ENCODE results near the gene PLXNA4.

PLXNA4 gene

DNA sequence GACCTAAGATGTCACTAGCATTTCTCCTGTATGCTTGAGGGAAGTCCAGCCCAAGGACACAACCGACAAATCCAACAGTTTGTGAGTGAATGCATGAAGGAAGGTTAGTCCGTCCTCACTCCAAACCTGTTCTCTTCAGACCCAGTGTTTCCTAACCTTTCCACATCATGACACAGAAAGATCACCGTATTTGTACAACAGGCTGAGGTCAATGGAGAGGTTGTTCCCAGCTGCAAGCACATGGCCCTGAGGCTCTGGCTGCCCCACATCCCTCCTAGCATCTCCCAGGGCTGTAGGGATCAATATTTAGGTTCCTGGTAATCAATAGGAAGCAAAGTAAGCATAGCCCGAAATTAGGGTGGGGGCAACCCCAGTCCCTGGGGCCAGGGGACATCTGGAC lies 227.9 kb downstream of the PLXNA4 start:
- DNase-seq: no peak

DNA sequence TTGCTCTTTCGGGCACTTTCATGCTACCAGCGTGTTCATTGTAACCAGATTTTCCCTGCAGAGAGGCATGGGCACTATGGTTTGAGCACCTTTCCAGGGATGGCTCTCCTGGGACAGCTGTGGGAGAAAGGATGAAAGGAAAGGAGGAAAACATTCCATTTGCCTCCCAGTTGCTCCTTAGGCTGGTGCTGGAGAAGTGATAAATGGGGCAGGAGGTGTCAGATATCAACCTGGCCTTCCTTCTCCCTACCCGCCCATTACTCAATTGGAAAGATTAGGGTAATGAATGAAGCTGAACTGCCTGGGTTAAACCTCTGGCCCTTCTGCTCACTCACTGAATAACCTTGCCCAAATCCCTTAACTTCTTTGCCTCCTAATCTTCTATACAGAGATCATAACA lies 228.4 kb downstream of the PLXNA4 start:
- no peak for DNase-seq

DNA sequence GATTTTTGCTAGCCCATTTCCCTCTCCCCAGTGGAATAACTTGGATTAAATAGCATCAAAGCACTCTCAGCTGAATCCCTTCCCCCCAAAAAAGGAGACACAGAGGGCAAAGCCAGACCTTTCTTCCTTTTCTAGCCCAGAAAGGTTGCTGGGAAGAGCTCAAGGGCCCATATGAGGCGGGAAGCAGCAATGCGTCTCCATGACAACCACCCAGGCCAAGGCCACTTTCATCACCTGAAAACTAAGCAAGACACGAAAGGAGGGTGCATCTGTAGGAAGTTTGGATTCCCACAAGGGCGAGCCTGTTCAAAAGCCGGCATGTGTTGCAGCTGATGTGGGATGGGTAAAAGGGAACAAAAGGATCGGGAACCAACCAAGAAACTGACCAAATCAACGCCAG lies 229.1 kb downstream of the PLXNA4 start:
- no peak for DNase-seq

DNA sequence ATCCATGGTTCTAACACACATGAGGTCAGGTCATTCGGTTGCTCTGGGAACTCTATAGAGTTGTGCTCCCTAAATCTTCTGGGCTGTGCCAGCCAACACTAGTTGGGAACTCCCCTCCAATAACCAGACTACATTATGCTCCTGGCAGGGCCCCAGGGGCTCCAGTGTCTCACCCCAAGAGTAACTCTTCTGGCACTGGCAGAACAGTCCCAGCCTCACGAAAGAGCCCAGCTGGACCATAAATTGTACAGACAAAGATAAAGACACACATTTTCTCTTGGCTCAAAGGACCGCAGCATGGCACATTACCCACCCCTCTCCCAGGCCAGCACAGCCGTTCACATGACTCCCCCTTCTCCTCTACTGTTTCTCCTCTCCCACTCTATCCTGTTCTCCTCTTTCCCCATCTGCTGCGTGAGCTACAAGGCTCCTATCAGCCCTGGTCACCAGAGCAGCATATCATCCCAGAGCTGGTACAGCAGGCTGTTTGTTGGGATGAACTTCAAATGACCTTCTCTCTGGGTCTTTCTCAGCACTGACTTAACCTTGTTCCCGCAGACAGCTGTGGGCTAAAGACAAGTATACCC lies 230.6 kb downstream of the PLXNA4 start:
- DNase-seq: no peak

DNA sequence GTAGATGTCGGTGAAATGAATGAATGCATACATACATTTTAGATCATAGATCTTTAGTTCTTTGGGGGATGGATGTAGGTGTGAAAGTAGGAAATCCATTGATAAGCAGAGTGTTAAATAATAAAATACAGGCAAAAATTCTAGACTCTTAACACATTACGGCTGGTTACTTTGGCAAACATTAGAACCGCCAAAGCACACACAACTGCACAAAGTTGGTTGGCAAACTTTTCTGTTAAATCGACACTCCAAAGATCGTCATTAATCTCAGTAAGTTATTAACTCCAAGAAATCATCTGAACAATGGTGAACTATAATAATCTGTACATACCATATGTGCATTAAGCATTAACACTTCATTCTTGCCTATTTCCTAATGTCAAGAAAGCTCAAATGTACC lies 231.2 kb downstream of the PLXNA4 start:
- no peak for DNase-seq

DNA sequence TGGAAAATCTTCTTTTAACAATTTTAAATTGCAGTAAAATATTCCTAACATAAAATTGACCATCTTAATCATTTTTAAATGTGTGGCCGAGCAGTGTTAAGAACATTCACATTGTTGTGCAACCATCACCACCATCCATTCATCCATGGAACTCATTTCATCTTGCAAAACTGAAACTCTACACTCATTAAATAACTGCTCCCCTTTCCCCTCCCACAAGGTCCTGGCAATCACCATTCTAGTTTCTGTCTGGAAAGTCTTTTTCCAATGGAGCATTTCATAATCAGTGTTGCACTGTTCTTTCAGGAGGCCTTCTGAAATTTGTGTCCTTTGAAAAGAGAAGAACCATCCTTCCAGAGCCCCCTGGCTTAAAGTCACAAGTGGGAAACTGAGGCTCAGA lies 233.1 kb downstream of the PLXNA4 start:
- no peak for DNase-seq

DNA sequence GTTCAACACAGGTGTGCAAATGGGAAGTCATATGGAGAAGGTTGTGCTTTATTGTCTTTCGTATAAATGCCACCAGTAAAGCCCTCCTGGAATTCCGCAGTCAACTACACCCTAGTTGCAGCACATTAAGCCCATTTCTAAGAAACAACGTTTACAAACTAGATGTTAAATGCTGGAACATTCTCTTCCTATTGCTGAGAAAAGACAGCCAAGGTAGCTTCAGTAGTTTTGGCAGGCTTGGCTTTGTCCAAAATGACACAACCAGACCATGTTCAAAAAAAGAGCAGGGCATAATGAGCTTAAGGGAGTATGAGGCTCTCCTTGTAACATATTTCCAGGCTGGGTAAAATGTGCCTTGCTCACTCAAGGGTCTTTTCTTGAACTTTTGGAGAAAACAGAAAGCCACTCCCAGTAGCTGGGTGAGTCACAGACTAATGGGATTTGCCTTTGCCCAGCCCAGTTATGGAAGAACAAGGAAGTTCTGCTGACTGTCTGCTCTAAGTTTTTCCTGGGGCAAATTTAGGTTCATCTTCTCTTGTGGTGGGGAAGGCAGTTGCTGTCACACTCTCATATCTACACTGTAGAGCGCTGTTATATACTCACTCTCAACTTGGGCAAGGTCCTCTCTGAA lies 238.7 kb downstream of the PLXNA4 start:
- no peak for DNase-seq

DNA sequence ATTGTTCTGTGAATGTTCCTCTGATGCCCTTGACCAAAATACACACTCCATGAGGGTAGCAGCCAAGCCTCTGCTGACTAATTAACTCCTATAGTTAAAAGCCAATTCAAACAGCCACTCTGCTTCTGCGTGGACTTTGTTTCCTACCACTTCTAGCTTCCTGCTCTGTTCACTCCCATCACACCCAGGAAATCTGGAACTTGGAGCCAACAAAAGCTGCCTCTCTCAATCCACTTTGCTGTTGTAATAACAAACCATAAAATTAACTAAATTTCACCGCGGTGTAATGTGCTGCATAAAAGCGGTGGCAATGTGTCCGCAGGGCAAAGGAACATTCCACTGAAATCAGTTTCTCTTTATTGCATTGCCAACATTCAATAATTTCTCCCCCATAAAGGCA lies 239.5 kb downstream of the PLXNA4 start:
- DNase-seq: no peak

DNA sequence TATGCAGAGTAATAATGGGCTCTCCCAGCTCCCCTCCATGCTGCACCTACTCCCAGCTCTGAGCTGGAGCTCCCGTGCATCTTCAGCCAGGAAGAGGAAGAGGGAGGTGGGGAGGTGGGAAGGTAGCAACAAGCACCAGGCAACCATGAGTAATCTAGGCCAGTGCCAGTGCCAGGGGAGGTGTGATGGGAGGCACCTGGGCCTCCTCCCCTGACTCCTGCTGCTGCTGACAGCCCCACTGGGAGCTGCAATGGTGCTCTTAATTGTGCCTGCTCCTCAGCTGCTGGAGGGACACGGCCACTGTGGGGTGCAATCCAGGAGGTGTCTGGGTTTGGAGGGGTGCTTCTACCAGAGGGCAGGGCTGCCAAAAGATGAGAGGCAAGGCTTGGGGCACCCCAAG lies 243.0 kb downstream of the PLXNA4 start:
- DNase-seq: no peak

DNA sequence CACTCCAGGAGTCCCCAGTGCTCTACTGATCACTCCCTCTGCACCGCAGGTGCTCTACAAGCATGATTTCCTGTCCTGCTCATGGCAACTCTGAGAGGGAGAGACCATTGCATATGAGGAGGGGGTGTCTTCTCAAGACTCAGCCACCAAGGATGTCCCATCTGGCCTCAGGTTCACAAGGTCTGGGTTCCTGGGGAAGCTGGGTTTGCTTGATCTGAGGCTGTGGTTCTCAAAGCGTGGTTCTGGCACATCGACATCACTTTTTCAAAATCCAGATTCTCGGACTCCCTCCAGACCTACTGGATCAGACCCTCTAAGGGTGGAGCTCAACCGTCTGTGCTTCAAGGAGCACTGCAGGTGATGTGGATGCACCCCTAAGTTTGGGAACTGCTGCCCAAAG lies 247.5 kb downstream of the PLXNA4 start:
- DNase-seq: no peak

DNA sequence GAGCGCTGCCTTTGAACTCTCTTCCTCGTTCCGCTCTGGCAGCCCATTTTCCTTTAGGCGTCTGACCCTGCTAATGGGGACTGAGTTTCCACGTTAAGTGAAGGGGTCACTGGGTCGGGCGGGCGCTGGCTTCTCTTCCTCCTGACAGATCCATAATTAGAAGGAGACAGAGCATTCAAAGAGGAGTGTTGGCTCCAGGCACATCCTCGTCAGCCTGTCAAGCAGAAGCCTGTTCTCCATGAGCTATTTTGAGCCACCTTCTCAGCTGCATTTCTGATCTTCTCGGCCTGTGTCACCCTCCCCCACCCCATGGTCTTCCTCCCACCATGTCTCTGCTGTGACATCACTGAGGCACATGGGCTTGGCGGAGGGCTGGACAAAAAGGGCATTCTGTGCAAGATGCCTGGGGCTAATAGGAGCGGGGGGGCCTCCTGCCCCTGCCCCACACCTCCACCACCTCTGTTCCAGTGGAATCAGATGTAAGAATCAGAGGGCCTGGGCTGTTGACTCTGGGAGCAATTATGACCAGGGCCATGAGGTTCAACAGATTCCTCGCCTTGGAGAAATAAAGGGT lies 248.1 kb downstream of the PLXNA4 start:
- DNase-seq: no peak

DNA sequence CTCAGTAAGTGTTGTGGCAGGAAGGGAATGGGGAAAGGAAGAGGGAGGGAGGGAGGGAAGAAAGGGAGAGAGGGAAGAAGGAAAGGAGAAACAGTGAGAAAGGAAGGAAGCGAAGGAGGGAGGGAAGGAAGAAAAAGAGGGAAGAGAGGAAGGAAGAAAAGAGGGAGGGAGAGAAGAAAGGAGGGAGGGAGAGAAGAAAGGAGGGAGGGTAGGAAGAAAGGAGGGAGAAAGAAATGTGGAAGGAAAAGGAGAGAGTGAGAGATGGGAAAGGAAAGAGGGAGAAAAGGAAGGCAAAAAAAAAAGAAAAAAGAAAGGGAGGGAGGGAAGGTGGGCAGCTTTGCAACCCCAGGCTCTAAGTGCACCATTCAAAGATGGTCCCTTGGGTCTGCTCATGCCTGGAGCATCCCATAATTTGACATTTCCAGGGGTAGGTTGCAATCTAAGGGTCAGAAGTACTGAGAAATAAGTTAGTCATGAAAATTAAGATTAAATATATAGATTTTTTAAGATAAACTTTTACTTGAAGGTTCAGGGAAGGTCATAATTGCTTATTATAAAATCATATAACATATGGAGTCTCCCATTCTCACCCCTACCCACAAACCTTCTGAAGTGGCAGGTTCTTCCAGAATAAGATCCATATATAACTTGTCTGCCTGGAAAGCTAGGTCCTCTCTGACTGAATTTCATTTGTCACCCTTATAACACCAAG lies 249.2 kb downstream of the PLXNA4 start:
- DNase-seq: no peak

DNA sequence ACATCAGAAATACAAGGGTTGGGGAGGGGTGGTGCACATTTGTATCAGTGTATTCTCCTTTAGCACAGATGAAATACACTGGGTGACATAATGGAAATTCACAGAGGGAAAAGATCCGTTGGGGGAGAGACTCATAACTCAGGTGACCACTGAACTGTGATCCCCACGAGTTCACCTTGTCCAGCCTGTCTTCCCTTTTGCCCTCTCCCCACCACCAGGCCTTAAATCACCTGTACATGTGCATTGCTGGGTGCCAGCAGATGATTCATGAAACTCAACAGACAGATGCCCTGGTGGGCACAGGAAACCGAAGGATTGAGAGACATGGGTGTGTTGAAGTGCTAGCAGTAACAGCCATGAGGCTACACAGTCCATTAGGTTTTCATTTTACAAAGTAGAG lies 253.3 kb downstream of the PLXNA4 start:
- DNase-seq: no peak

DNA sequence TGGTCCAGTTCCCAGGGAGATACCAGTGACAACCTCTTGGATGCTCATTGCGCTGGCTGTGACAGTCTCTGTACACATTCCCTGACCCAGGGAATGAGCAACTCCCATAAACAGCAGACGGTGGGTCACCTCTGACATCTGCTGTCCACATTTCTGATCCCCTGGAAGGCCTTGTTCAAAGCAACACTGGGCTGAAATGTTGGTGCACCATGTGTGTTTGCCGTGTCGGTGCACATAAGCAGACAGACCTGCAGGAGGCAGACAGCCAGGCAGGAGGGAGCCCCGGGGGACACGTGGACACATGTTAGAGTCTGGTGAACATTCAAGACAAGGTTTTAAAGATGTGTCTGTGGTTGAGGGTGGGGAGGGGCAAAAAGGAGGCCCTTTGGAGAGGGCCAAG lies 254.9 kb downstream of the PLXNA4 start:
- no peak for DNase-seq

DNA sequence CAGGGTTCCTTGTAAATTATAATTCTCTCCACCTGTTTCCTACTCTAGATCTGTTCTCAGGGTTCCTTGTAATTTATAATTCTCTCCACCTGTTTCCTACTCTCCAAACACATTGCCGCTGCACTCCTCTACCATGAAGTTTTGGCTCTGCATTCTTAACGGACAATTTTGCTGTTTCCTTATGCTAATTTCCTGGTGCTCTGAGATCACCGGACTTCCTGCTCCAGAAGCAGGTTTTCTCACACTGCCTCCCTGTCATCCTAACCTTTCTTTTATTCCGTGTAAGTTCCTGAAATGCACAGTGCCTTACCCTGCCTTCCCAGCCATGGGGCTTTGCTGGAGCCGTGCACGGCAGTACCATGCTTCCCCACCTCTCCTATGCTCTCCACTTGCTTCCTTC lies 256.8 kb downstream of the PLXNA4 start:
- DNase-seq: no peak

DNA sequence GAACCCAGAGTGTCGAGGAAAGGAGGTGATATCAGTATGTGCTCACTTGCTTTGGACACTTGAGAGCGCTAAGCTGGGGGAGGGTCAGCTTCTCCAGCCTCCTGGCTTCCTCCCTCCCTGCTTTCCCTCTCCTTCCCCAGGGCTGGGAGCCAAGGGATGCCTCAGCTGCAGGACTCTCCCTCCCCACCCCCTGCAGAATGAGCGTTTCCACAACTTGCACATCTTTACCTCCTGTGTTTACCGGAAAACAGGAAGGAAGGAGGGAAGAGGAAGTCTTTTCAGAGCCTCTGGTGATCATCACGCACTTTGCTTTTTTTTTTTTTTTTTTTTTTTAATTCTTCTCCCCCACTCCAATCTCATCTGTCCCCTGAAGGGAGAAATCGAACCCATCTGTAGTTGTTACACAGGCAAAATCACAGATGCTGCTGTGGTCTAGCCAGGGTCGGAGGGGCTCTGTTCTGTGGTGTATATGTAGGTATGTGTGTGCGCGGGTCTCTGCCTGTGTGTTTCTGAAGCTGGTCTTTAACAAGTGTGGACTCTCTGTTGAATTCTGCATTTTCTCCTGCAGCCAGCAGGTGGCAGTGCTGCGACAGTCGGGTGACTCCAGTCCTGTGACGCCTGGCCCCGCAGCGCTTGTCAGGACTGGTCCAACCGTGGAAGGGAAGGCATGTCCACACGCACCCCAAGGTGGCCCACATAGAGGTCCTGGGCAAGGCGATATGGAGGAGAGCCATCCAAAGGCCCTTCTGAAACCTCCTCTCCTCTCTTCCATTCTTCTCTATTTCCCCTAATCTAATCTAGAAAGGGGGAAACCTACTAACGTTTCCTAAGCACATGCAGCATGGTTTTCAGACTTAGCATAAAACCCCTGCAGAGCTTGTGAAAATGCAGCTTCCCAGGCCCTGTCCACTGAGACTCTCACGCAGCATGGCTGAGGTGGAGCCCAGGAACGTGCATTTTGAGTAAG lies 257.6 kb downstream of the PLXNA4 start:
- peak; percentile 73 for DNase-seq

DNA sequence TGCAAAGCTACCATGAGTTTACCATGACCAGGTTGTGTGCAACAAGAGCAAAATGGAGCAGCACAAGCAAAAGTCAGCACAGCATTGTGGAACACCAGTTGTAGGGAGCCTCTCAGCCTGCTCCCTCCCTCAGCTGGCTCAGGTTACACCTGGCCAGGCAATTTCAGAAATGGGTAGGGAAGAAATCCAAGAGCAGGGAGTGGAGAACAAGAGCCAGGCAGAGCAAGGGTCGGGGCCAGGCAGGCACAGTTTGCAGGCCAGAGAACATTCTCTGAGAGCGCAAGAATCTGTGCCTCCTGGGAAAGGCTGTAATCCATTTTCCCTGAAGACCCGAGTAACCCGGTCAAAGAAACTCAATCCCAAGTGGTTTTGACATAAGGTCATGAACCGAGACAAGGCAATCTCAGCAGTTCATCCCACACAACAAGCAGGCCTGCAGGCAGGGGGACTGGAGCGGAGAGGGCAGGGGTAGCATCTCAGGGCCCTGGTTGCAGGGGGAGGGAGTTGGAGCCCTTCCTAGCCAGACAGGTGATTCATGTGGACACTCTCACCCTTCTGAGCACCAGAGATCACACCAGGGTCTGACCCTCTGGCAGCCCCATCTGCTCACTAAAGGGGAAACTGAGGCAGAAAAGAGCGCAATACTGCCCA lies 258.4 kb downstream of the PLXNA4 start:
- no peak for DNase-seq

DNA sequence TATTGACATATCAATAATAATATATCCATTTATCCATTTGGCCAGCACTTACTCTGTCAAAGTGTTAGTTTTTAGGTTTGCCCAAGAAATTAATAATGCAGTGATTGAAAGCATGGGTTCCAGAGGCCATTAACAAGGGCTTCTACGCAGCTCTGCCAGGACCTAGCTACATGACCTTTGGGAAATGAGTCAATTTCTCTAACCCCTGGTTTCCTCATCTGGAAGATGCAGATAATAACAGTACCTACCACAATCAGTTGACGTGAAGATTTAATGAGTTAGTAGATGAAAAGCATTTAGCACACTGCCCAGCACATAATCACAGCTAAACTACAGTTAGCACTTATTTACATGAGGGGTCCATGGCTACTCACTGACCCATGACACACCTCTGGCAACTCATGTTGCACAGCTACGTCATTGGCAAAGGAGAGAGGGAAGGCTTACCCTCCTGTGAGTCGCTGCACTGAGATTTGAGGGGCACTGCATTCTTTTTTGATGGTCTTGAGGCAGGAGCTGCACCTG lies 263.7 kb downstream of the PLXNA4 start:
- DNase-seq: no peak

DNA sequence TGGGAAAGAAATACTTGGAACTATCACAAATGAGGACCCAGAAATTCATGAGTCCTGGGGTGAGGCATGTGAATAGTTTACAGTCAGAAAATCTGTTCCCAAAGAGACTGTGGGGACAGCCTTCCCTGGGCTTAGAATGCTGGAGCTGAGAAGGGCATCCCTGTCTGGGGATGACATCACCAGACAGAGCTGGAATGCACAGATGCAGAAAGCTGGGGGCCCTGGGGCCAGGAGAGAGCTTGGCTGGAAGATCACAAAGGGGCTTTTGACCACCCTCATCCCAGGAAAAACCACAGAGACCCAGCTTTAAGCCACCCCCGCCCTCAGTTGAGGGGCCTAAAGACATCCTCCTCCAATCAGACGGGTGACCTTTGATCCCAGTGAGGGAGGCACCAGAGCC lies 264.5 kb downstream of the PLXNA4 start:
- no peak for DNase-seq

DNA sequence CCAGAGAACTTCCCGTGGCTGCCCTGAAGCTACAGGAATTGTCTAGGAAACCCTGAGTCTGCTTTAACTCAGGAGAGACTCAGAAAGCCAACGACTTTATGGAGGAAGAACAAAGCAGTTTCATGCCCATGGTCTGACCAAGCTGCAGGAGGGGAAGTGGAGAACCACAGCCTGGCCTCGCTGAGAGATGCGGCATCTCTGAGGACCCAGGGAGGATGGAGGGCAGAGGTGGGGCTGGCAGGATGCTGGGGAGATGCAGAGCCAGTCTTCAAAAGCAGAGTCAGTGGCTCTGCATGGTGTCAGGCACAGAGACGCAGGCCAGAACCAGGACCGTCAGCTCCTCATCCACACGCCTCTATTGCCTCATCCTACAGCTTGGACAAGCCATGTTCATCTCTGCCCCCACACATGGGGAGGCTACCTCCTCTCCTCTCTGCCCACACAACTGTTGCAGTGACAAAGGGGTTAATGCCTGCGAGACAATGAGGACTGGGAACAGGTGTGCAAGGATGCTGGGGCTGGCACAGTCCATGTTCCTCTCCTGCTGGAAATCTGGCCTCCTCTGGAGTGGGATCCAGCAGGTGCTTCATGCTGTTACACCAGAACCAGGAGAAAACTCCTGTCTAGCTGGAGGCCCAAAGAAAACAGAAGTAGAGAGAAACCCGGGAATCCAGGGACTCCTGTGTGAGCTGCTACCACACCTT lies 267.0 kb downstream of the PLXNA4 start:
- no peak for DNase-seq

DNA sequence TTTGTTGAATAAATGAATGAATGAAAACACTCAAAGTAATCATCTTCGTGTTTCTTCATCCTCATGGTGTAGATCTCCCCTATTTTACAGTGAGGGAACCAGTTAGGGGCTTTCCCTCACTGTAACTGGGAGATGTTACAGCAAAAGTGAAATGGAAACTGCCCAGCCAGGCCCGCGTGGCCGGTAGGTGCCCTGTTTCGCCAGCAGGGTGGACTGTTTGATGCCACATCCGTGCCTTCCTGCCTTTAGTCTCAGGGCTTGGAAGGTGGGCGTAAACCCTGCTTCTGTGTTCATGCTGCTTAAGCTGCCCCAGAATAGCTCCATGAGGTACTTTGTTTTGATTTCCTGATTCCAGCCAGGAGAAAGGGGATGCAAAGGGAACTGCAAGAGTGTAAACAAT lies 268.8 kb downstream of the PLXNA4 start:
- no peak for DNase-seq
